Measurements from ENCODE around the gene AIG1.
A peak's percentile ranks its signal among the peaks of the same experiment; 100 is the strongest.

AIG1 gene

GRCh38 chr6:143225929-143226328, 165.2 kb downstream of the AIG1 start:
- TF ChIP-seq, protein P1, sequence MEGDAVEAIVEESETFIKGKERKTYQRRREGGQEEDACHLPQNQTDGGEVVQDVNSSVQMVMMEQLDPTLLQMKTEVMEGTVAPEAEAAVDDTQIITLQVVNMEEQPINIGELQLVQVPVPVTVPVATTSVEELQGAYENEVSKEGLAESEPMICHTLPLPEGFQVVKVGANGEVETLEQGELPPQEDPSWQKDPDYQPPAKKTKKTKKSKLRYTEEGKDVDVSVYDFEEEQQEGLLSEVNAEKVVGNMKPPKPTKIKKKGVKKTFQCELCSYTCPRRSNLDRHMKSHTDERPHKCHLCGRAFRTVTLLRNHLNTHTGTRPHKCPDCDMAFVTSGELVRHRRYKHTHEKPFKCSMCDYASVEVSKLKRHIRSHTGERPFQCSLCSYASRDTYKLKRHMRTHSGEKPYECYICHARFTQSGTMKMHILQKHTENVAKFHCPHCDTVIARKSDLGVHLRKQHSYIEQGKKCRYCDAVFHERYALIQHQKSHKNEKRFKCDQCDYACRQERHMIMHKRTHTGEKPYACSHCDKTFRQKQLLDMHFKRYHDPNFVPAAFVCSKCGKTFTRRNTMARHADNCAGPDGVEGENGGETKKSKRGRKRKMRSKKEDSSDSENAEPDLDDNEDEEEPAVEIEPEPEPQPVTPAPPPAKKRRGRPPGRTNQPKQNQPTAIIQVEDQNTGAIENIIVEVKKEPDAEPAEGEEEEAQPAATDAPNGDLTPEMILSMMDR (IDR thresholded peaks at IDR 0.05; ENCODE audit: low read depth, low read length, missing control alignments), result no peak
- no peaks in the 10 kb centered on the region for H3K27me3 ChIP-seq (replicated peaks)
- H3K4me3 ChIP-seq (ENCODE audit: low read depth, low read length), result no peak overlapping the region
- H3K36me3 ChIP-seq (replicated peaks), result no peaks in the 10 kb centered on the region
- in situ Hi-C loops (cut with HindIII; ENCODE audit: low pct_ligation_motif_present, low sequenced_read_pairs), result no loop called here
- DNase-seq, result no peak
- H3K27ac ChIP-seq, result no peak overlapping the region

DNA sequence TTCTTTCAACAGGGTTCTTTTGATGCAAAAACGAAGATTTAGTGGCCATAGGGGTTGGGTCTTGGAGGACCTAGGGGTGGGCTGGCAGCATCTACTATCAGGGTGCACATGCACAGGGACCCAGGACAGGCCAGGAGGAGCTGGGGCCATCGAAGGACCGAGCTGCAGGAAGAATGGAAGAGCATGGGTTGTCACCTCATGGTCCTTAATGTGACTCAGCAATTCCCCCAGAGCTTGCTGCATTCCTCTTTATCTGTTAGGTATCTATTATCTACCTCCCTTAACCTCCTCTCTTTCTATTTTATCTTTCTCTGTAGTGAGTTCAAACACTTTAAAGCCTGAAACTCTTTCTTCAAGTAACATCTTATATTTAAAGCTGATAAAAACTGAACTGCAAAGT, 167.0 kb downstream of the AIG1 start:
- Histone ChIP-seq H3K27me3 (replicated peaks) (no peaks in the 10 kb centered on the region), H3K36me3 (replicated peaks) (no peaks in the 10 kb centered on the region), H3K4me3 (ENCODE audit: low read depth, low read length) (no peak overlapping the region), H3K27ac (no peak overlapping the region)
- in situ Hi-C loops (cut with HindIII; ENCODE audit: low pct_ligation_motif_present, low sequenced_read_pairs), result no loop called here
- TF ChIP-seq, protein P1 (IDR thresholded peaks at IDR 0.05; ENCODE audit: low read depth, low read length, missing control alignments), result no peak
- no peak for DNase-seq

DNA sequence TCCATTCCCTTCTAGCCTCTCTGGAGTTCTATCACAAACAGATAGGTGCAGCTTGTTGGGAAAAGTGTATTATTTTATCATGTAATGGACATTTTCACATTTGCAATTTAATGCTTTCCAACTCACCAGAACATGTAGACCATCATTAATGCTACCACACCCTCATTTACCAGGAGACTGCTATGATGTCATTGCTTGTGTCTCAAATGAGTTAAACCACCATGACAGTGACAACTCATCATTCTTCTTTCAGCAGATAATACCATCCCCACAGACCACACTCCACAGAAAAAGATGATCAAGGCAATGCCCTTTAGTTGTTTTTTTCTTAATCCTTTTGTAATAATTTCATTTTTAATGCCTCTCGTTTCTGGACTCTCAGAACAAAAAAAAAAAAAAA, 168.7 kb downstream of the AIG1 start:
- Histone ChIP-seq H3K27ac (no peak overlapping the region), H3K27me3 (replicated peaks) (no peaks in the 10 kb centered on the region), H3K36me3 (replicated peaks) (no peaks in the 10 kb centered on the region), H3K4me3 (ENCODE audit: low read depth, low read length) (no peak overlapping the region)
- TF ChIP-seq, protein P1 (IDR thresholded peaks at IDR 0.05; ENCODE audit: low read depth, low read length, missing control alignments), result no peak
- no peak for DNase-seq
- in situ Hi-C loops (cut with HindIII; ENCODE audit: low pct_ligation_motif_present, low sequenced_read_pairs), result no loop called here

- Histone ChIP-seq H3K4me3 (ENCODE audit: low read depth, low read length) (no peak overlapping the region), H3K27ac (no peak overlapping the region), H3K36me3 (replicated peaks) (no peaks in the 10 kb centered on the region), H3K27me3 (replicated peaks) (no peaks in the 10 kb centered on the region)
- in situ Hi-C loops (cut with HindIII; ENCODE audit: low pct_ligation_motif_present, low sequenced_read_pairs), result no loop called here
- TF ChIP-seq, protein P1 (IDR thresholded peaks at IDR 0.05; ENCODE audit: low read depth, low read length, missing control alignments), result peak; percentile 77
- DNase-seq, result peak; percentile 19
Observed at GRCh38 chr6:143232849-143233248, 172.2 kb downstream of the AIG1 start.

- DNase-seq, result no peak
- Histone ChIP-seq H3K27me3 (replicated peaks) (no peaks in the 10 kb centered on the region), H3K27ac (no peak overlapping the region), H3K36me3 (replicated peaks) (no peaks in the 10 kb centered on the region), H3K4me3 (ENCODE audit: low read depth, low read length) (no peak overlapping the region)
- TF ChIP-seq, protein P1 (IDR thresholded peaks at IDR 0.05; ENCODE audit: low read depth, low read length, missing control alignments), result no peak
- in situ Hi-C loops (cut with HindIII; ENCODE audit: low pct_ligation_motif_present, low sequenced_read_pairs), result no loop called here
Observed at GRCh38 chr6:143233554-143234285, 173.0 kb downstream of the AIG1 start.

DNA sequence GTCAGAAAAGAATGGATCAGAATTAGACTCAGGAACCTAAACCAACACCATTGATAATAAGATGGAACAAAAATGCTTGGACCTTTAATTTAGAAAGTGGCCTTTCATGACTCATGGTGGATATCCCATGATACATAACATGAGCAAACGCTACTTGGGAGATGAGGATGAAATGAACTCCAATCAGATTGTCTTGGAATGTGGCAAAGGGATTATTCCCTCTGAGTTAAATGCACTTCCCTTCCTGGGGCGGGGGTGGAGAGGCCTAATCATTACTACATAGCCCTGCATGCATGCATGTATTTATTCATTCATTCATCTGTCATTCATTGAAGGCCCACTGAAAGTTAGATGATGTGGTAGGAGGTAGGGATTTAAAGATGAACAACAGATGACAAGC, 174.0 kb downstream of the AIG1 start:
- Histone ChIP-seq H3K27ac (no peak overlapping the region), H3K36me3 (replicated peaks) (no peaks in the 10 kb centered on the region), H3K27me3 (replicated peaks) (no peaks in the 10 kb centered on the region), H3K4me3 (ENCODE audit: low read depth, low read length) (no peak overlapping the region)
- in situ Hi-C loops (cut with HindIII; ENCODE audit: low pct_ligation_motif_present, low sequenced_read_pairs), result no loop called here
- TF ChIP-seq, protein P1 (IDR thresholded peaks at IDR 0.05; ENCODE audit: low read depth, low read length, missing control alignments), result no peak
- no peak for DNase-seq

All from brain microvascular endothelial cell (primary cell).